Measurements from ENCODE around the gene AIFM3.
"Not testable (repeated sequence)": the region's sequence is repeated elsewhere in the genome, so short reads cannot be mapped to it uniquely, and the experiment has no call there.

Gene AIFM3

DNA sequence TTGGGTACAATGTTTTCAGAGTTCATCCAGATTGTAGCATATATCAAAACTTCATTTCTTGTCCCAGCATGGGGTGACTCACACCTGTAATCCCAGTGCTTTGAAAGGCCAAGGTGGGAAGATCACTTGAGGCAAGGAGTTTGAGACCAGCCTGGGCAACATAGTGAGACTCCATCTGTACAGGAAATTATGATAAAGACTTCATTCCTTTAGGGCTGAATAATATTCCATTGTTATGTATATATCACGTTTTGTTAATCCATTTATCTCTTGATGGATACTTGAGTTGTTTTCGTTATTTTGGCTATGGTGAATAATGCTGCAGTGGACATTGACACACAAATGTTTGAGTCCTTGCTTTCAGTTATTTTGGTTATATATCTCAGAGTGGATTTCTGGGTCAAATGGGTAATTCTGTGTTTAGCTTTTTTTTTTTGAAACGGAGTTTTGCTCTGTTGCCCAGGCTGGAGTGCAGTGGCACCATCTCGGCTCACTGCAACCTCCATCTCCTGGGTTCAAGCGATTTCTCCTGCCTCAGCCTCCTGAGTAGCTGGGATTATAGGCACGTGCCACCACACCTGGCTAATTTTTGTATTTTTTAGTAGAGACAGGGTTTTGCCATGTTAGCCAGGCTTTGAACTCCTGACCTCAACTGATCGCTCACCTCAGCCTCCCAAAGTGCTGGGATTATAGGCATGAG is 24.7 kb upstream of the AIFM3 start:
- not testable (repeated sequence) for DNase-seq

DNA sequence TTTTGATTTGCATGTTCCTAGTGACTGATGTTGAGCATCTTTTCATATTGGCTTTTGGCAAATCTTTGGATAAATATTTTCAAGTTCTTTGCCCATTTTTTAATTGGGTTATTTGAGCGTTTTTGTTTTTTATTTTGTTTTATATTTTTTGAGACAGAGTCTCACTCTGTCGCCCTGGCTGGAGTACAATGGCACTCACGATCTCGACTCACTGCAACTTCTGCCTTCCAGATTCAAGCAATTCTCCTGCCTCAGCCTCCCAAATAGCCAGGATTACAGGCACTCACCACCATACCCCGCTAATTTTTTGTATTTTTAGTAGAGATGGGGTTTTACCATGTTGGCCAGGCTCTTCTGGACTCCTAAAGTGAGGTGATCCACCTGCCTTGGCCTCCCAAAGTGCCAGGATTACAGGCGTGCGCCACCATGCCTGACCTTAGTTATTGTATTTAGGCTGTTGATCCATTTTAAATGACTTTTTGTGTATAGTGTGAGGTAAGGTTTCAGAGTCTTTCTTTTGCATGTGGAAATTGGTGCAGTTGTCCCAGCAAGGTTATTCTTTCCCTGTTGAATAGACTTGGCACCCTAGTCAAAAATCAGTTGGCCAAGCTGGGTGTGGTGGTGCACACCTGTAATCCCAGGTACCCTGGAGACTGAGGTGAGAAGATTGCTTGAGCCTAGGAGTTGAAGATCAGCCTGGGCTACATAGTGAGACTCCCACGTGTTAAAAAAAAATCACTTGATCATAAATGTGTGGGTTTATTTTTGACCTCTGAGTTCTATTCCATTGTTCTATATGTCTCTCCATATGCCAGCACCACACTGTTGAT is 23.7 kb upstream of the AIFM3 start:
- DNase-seq, result no peak

DNA sequence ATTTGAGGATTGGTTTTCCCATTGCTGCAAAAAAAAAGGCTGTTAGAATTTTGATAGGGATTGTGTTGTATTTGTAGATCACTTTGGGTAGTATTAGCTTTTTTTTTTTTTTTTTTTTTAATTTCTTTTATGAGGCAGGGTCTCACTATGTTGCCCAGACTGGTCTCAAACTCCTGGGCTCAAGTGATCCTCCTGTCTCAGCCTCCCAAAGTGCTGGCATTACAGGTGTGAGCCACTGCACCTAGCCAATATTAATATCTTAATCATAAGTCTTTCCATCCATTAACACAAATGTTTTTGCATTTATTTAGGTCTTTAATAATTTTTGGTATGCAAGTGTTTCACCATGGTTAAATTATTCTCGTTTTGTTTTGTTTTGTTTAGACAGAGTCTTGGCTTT is 23.0 kb upstream of the AIFM3 start:
- no peak for DNase-seq

DNA sequence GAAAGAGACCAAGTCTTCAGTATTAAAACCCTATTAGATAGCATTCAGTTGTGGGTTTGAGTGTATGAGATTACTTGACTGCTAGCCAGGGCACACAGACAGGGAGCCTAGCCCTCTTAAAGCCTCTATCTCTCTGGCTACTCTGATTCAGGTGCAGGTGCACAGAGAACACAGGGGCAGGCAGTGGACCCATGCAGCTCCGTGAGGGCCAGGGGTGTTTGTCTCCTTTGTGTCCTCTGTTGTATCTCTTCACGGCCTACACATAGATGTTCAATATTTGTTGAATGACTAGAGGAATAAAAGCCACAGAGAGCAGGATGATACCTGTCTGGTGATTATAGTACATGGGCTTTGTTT is 21.5 kb upstream of the AIFM3 start:
- no peak for DNase-seq

DNA sequence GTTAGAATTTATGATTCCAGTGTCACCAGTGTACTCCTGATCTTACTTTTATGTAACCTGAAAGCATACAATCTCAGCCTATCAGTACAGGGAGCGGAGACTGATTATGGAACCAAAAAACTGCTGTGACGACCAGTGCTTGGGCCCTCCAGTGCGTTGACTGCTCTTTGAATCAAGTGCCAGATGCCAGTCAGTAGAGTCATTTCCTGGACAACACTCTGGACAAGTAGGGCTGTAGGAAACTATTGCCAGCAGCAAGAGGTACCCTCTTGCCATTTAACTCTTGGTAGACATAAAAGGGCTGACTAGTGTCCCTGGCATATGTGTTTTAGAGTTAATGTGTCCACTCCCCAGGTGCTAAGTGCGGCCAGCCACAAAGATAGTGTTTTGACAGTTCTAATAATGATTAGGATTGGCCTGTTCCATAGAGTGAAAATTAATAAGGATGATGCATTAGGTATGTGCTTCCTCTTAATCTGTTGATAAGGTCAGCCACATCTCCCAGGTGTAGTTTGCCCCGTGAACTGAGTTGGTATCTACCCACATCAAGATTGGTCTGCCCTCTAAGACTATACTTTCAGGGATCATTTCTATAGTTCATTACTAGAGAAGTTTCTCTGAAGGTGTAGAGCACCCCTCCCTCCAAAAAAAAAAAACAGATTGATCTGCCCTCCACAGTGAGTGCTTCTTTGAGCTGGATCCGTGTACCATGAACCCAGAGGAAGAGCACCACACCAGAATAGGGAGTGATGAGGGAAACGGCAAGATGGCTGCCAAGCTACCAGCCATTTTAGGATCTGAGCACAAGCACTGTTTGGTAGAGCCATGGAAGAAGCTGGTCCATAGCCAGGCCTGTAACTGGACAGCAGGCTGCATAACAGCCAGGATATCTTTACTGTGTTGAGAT is 20.7 kb upstream of the AIFM3 start:
- DNase-seq, result no peak

- no peak for DNase-seq
Measured at GRCh38 chr22:20946991-20947390, 20.1 kb upstream of the AIFM3 start.

DNA sequence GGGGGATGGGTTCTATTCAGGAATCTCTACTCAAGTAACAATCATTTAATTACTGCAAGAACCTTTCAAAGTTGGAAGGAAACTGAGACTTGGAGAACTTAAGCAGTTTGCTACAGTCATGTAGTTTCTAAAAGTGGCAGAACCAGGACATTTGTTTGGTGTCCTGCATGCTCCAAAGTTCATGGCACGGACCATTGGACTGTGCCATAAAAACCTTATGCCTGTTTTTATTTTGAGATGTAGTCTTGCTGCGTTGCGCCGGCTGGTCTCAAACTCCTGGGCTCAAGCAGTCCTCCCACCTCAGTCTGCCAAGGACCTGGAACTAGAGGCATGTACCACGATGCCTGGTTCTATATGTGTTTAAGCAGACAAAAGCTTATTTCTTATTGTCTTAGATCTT is 18.6 kb upstream of the AIFM3 start:
- no peak for DNase-seq

DNA sequence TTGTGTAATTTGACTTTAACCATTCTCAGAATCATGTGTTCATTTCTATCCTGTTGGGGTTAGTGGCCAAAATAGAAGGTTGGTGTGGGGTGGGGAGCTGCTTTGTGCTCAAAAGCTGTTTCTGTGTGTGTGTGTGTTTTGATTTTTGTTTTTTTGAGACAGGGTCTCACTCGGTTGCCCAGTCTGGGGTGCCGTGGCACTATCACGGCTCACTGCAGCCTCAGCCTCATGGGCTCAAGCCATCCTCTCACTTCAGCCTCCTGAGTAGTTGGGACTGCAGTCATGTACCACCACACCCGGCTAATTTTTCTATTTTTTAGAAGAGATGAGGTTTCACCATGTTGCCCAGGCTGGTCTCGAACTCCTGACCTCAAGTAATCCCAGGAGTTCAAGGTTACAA is 18.1 kb upstream of the AIFM3 start:
- no peak for DNase-seq

GRCh38 chr22:20949698-20950183 is 17.3 kb upstream of the AIFM3 start:
- DNase-seq, result no peak

DNA sequence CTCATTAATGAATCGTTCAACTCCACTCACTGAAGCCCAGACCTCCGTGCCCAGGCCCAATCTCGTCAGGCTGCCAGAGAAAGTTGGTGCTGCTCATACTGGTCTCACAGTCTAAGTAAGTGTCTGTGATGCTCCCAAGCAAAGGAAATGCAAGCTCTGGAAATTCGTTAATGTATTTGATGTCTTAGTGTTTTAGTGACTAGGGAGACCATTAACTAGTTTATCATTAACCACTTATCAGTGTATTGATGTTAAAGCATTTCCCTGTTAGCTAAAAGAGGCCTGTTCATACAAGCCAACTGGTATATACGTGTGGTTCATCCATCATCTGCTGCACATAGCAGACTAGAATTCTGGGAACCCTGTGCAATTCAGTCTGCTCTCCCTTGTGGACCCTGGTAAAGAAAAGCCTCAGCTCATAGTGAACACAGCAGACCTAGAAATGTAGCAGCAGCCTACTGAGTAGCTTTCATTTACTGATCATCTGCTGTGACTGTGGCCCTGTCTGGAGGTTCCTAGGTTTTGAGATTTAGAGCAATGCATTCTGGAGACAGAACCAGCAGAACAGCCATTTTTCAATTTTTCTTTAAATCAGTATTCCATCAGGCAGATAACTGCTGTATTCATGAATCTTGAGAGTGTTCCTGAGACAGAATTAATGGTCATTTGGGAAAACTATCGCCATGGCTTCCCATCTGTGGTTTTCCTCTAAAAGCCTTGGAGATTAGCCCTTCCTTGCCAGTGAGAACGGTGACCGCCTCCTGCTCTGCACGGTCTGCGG is 15.7 kb upstream of the AIFM3 start:
- no peak for DNase-seq

DNA sequence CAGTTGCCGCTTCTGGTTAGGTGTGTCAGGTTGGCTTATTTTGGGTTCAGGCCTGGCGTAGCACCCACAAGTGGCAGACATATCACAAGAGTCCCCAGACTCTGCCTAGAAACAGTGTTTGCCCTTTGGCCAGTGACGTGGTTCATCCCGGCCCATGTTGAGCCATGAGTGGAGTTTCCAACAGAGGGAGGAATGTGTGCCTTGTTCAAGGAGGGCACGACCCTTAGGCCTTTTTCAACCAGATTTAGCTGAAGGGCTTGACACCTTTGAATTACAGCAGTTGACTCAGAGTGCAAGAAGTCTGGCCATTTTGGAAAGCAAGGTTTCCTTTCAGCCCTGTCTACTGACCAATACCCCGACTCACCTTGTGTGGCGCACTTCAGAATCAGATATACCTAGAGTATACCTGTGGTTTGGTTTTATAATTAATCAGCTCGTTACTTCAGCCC is 15.1 kb upstream of the AIFM3 start:
- DNase-seq, result no peak

DNA sequence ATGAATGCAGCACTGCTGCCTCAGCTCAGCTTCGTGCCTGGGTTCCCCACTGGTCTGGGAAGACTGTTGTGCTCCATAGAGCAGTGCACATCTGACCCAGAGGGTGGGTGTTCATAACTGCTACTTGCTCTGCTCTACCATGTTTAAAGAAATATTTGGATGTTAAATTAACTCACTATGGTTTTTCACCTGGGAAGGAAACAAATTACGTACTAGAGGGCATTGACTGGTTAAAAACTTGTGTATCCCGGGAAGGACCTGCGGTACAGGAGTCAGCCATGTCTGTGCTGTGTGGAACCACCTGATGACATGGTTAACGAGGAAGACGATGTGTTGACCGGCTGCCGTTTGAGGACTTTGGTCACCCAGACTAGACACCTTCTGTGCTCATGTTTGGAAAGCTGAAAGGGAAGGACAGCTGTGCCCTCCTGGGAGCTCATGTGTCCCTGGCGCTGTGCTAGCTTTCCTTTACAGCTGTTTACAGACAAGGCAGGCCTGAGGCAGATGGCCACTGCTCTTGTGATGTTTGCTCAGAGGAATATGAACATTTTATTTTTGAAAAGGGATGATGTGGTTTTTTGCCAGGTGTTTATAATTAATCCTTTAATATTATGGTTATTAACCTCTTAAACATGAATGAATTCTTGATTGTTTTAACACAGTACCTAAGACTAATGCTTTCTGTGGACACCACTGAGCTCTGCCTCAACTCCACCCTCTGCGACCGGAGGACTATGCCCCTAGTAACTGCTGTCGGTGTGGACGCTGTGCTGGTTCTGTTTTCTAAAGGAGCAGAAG is 14.3 kb upstream of the AIFM3 start:
- no peak for DNase-seq

- no peak for DNase-seq
Measured at GRCh38 chr22:20953342-20953608, 13.8 kb upstream of the AIFM3 start.

- DNase-seq, result no peak
Measured at GRCh38 chr22:20953668-20954500, 13.2 kb upstream of the AIFM3 start.

DNA sequence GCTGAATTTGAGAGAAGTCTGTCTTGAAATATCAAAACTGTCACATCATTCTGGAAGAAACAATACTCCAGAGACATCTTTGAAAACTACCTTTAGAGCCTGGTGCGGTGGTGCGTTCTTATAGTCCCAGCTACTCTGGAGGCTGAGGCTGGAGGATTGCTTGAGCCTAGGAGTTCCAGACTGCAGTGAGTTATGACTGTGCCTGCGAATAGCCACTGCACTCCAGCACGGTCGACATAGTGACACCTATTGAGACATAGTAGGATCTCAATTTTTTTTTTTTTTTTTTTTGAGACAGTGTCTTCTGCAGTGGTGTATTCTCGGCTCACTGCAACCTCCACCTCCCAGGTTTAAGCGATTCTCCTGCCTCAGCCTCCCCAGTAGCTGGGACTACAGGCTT is 11.5 kb upstream of the AIFM3 start:
- no peak for DNase-seq

- no peak for DNase-seq
Measured at GRCh38 chr22:20956258-20957101, 10.6 kb upstream of the AIFM3 start.

DNA sequence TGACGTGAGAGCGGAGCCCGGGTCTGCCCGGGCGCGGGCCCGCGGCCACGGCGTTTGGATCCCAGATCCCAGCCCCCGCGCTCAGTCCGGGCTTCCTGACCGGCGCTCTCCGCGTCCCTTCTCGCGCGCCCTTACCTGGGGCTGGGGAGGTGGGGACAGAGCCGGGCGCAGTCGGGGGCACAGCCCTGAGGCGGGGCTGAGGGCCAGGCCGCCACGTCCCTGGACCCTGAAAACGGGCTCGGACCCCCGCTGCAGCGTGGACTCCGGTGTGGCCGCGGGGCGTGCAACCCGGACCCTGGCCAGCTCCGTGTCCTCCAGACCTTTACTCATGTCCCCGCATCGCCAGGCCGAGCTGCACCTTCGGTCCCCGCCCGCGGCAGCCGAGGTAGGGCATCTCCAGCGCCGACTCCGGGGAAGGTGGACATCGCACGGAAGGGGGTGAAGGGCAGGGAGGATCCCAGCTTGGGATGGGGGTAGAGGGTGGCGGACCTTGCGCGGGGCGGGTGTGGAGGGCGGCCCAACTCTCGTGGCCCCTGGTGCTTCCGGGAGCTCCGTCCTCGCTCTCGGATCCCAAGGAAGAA is 9.9 kb upstream of the AIFM3 start:
- no peak for DNase-seq

DNA sequence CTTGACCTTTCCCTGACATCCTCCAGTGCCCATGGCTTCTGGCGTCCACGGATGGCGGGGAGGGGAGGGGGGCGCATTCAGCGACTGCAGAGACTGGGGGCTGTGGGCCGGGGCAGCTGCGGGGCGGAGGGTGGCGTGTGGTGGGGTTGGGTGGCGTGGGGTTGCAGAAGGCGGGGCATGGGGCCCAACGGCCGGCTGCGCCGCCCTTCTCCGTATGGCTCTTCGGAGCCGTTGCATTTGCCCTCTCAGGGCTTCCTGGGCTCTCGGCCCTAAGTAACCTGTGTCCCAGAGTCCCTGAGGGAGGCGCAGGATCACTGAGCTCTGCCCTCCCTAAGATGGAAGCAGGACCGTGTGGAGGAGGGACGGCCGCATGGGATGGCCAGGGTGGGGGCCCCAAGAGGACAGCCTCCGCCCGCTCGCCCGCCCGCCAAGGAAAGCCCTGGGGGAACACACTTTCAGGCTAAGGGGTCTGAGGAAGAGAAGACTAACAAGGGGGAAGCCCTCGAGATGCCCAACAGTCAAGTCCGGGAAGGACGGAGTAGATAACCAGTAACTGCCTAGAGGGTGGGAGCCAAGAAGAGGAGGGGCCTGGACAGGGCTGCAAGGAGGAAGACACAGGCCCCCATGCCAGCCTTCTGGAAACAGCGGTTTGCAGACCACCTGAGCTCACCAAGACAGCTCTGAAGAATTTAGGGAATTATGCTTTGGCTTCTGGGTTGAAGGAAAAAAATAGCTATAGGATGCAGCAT is 9.2 kb upstream of the AIFM3 start:
- no peak for DNase-seq

Data from NK-92 treated with Interleukin-12 subunit alpha and Interleukin-12 subunit beta, amount 100 ng/mL, for 24 hours (cell line).